ENCODE data around the gene PRTG. TPM values are rescaled to one million over a fixed set of nuclear protein-coding genes. Genes with fewer than 3 reads are reported as not detected.

PRTG gene
- total RNA-seq, 2 experiments from 2014 or later = not detected

- ChIA-PET POLR2A (no interaction called here), CTCF (interaction anchor here (1.3 to 1.4 kb wide), 2 partner anchors 11 to 18 kb away, joined by 4 to 6 read pairs; no protein-coding TSS in a partner anchor)
- DNase-seq (no peak), ATAC-seq (no peak)
- Mint-ChIP-seq H3K27ac (no peak overlapping the region), H3K4me1 (ENCODE audit: low read depth) (peaks cover 7% of the 10 kb centered on the region), H3K4me3 (no peak overlapping the region), H3K27me3 (peaks cover 4% of the 10 kb centered on the region), H3K36me3 (ENCODE audit: low read depth) (no peaks in the 10 kb centered on the region), H3K9me3 (no peaks in the 10 kb centered on the region)
- no peak for TF ChIP-seq CTCF (IDR thresholded peaks at IDR 0.05)
- intact Hi-C loops (cut with micrococcal nuclease) = no loop called here
Observed at GRCh38 chr15:55659481-55659880, 83.5 kb downstream of the PRTG start.

GRCh38 chr15:55658886-55659285 is 84.1 kb downstream of the PRTG start:
- no peak overlapping the region for H3K4me3 Mint-ChIP-seq
- intact Hi-C loops (cut with micrococcal nuclease) = no loop called here

GRCh38 chr15:55654561-55655031 is 88.4 kb downstream of the PRTG start:
- DNase-seq (no peak), ATAC-seq (no peak)
- intact Hi-C loops (cut with micrococcal nuclease) = loop anchor here (5.0 kb wide), 1 partner anchor 398 kb away; no protein-coding TSS in a partner anchor
- no peak overlapping the region for H3K27ac Mint-ChIP-seq
- no peaks in the 10 kb centered on the region for H3K9me3 Mint-ChIP-seq
- no peaks in the 10 kb centered on the region for H3K36me3 Mint-ChIP-seq (ENCODE audit: low read depth)
- no peak for TF ChIP-seq CTCF (IDR thresholded peaks at IDR 0.05)
- H3K4me1 Mint-ChIP-seq (ENCODE audit: low read depth) = no peaks in the 10 kb centered on the region
- POLR2A ChIA-PET = no interaction called here
- no peak overlapping the region for H3K4me3 Mint-ChIP-seq
- H3K27me3 Mint-ChIP-seq = peaks cover 5% of the 10 kb centered on the region
- CTCF ChIA-PET = interaction anchor here (0.9 kb wide), 1 partner anchor 192 kb away, joined by 4 read pairs; no protein-coding TSS in a partner anchor

More at GRCh38 chr15:55658886-55659285, 84.1 kb downstream of the PRTG start:
- Mint-ChIP-seq H3K27me3 (peaks cover 5% of the 10 kb centered on the region), H3K36me3 (ENCODE audit: low read depth) (no peaks in the 10 kb centered on the region), H3K27ac (no peak overlapping the region), H3K4me1 (ENCODE audit: low read depth) (peaks cover 7% of the 10 kb centered on the region), H3K9me3 (no peaks in the 10 kb centered on the region)
- DNase-seq (no peak), ATAC-seq (no peak)
- ChIA-PET CTCF (interaction anchor here (1.3 to 1.4 kb wide), 2 partner anchors 10 to 17 kb away, joined by 4 to 6 read pairs; no protein-coding TSS in a partner anchor), POLR2A (no interaction called here)
- TF ChIP-seq CTCF (IDR thresholded peaks at IDR 0.05) = no peak

GRCh38 chr15:55652909-55653495 is 90.0 kb downstream of the PRTG start:
- Mint-ChIP-seq H3K4me1 (ENCODE audit: low read depth) (no peaks in the 10 kb centered on the region), H3K36me3 (ENCODE audit: low read depth) (no peaks in the 10 kb centered on the region), H3K4me3 (no peak overlapping the region), H3K27ac (no peak overlapping the region), H3K27me3 (peaks cover 5% of the 10 kb centered on the region), H3K9me3 (no peaks in the 10 kb centered on the region)
- no peak for DNase-seq
- POLR2A ChIA-PET = no interaction called here
- TF ChIP-seq CTCF (IDR thresholded peaks at IDR 0.05) = no peak
- no peak for ATAC-seq
- intact Hi-C loops (cut with micrococcal nuclease) = loop anchor here (5.0 kb wide), 1 partner anchor 399 kb away; no protein-coding TSS in a partner anchor
- CTCF ChIA-PET = interaction anchor here (1.0 kb wide), 1 partner anchor 193 kb away, joined by 3 read pairs; no protein-coding TSS in a partner anchor

- intact Hi-C loops (cut with micrococcal nuclease) = loop anchor here (5.0 kb wide), 1 partner anchor 400 kb away; no protein-coding TSS in a partner anchor
- ChIA-PET POLR2A (no interaction called here), CTCF (interaction anchor here (1.0 kb wide), 1 partner anchor 193 kb away, joined by 3 read pairs; no protein-coding TSS in a partner anchor)
- ATAC-seq (no peak), DNase-seq (no peak)
- no peaks in the 10 kb centered on the region for H3K4me1 Mint-ChIP-seq (ENCODE audit: low read depth)
- TF ChIP-seq CTCF (IDR thresholded peaks at IDR 0.05) = no peak
- peaks cover 5% of the 10 kb centered on the region for H3K27me3 Mint-ChIP-seq
- no peaks in the 10 kb centered on the region for H3K36me3 Mint-ChIP-seq (ENCODE audit: low read depth)
- H3K4me3 Mint-ChIP-seq = no peak overlapping the region
- no peaks in the 10 kb centered on the region for H3K9me3 Mint-ChIP-seq
- no peak overlapping the region for H3K27ac Mint-ChIP-seq
Observed at GRCh38 chr15:55652359-55652758, 90.6 kb downstream of the PRTG start.
